Loucy (cell line): ENCODE data around the gene SCAMP1.

Experiments
- H2AFZ ChIP-seq: fragments of 200-600 bp; sonication (generic); 2 replicates; pipeline ENCODE4 v1.6.0; 2016; ENCODE audit warnings: antibody characterized with exemption, mild to moderate bottlenecking, low read length, moderate library complexity
- H3F3A ChIP-seq: fragments of 200-600 bp; 2 replicates; pipeline ENCODE4 v1.6.0; 2016; ENCODE audit warnings: antibody characterized with exemption, low read depth, mild to moderate bottlenecking
- H3K27me3 ChIP-seq: fragments of 200-600 bp; sonication (generic); 2 replicates; pipeline ENCODE4 v1.6.1; 2014; ENCODE audit warnings: low read length, mild to moderate bottlenecking; ENCODE audit not compliant: insufficient read depth, poor library complexity, severe bottlenecking
- H3K36me3 ChIP-seq: fragments of 200-600 bp; sonication (generic); 2 replicates; pipeline ENCODE4 v1.6.1; 2016; ENCODE audit warnings: low read length; ENCODE audit not compliant: insufficient read depth
- H3K4me1 ChIP-seq: fragments of 200-600 bp; sonication (generic); 2 replicates; pipeline ENCODE4 v1.5.1; 2014; ENCODE audit warnings: low read length, mild to moderate bottlenecking; ENCODE audit not compliant: insufficient read depth, poor library complexity, severe bottlenecking
- H3K4me2 ChIP-seq: fragments of 200-600 bp; sonication (generic); 2 replicates; pipeline ENCODE4 v1.6.0; 2014; ENCODE audit warnings: antibody characterized with exemption, low read length, low read depth, mild to moderate bottlenecking; ENCODE audit not compliant: poor library complexity, severe bottlenecking
- H3K4me3 ChIP-seq: fragments of 200-600 bp; sonication (generic); 2 replicates; pipeline ENCODE4 v1.5.1; 2014; ENCODE audit warnings: low read length, mild to moderate bottlenecking, mixed read lengths; ENCODE audit not compliant: poor library complexity, severe bottlenecking
- H3K79me2 ChIP-seq: fragments of 200-600 bp; sonication (generic); 2 replicates; pipeline ENCODE4 v1.6.1; 2014; ENCODE audit warnings: low read length; ENCODE audit not compliant: insufficient read depth
- H3K9ac ChIP-seq: fragments of 200-600 bp; sonication (generic); 2 replicates; pipeline ENCODE4 v1.6.0; 2014; ENCODE audit warnings: mild to moderate bottlenecking, low read depth, low read length, moderate library complexity; ENCODE audit not compliant: poor library complexity, severe bottlenecking
- H3K9me2 ChIP-seq: fragments of 200-600 bp; sonication (generic); replicated peaks from 2 replicates; pipeline ENCODE4 v1.6.1; 2016; ENCODE audit warnings: low read depth, low read length, mixed read lengths
- H3K9me3 ChIP-seq: fragments of 200-600 bp; sonication (generic); 2 replicates; pipeline ENCODE4 v1.6.1; 2014; ENCODE audit warnings: mild to moderate bottlenecking, antibody characterized with exemption, low read length, low read depth; ENCODE audit not compliant: insufficient read depth
- H4K20me1 ChIP-seq: fragments of 200-600 bp; sonication (generic); 2 replicates; pipeline ENCODE4 v1.6.0; 2014; ENCODE audit warnings: antibody characterized with exemption, low read length, mild to moderate bottlenecking; ENCODE audit not compliant: insufficient read depth, poor library complexity, severe bottlenecking
- CTCF ChIP-seq: fragments of 200-600 bp; sonication (generic); conservative IDR thresholded peaks from 2 replicates; pipeline ENCODE4 v1.5.1; 2014; ENCODE audit warnings: mild to moderate bottlenecking, antibody characterized with exemption, low read length
- EZH2phosphoT487 ChIP-seq: fragments of 200-600 bp; IDR thresholded peaks from 2 replicates; pipeline ENCODE4 v1.6.1; 2018; ENCODE audit warnings: antibody characterized with exemption, mild to moderate bottlenecking, moderate library complexity, borderline replicate concordance

The SCAMP1 gene

GRCh38 chr5:78405829-78406750 is 45.7 kb downstream of the SCAMP1 start:
- H3K4me2 ChIP-seq, result no peak overlapping the region
- H3K4me3 ChIP-seq, result no peak overlapping the region
- H3K36me3 ChIP-seq, result no peaks in the 10 kb centered on the region; the same call in 1 of the 2 replicates
- TF ChIP-seq CTCF (no peak), EZH2phosphoT487 (no peak)
- H3K4me1 ChIP-seq, result peaks cover 22% of the 10 kb centered on the region
- no peaks in the 10 kb centered on the region for H3K9me2 ChIP-seq
- no peaks in the 10 kb centered on the region for H3K9me3 ChIP-seq
- H3K27me3 ChIP-seq, result no peaks in the 10 kb centered on the region
- 0 out of 2 replicates have a peak, but pooled peaks cover 5% of the 10 kb centered on the region for H3F3A ChIP-seq
- no peaks in the 10 kb centered on the region for H4K20me1 ChIP-seq
- H3K9ac ChIP-seq, result no peak overlapping the region
- H3K79me2 ChIP-seq, result peaks cover 31% of the 10 kb centered on the region; the same call in 1 of the 2 replicates
- H2AFZ ChIP-seq, result no peak overlapping the region

- TF ChIP-seq CTCF (no peak), EZH2phosphoT487 (no peak)
- no peak overlapping the region for H3K4me3 ChIP-seq
- peaks cover 36% of the 10 kb centered on the region; the same call in 1 of the 2 replicates for H3K79me2 ChIP-seq
These were observed 47.0 kb downstream of the SCAMP1 start for GRCh38 chr5:78407458-78407857.

GRCh38 chr5:78411586-78411985 is 51.2 kb downstream of the SCAMP1 start:
- Histone ChIP-seq H3K4me1 (peaks cover 11% of the 10 kb centered on the region), H3K4me3 (no peak overlapping the region), H3K27me3 (no peaks in the 10 kb centered on the region), H3K9me2 (no peaks in the 10 kb centered on the region), H3F3A (0 out of 2 replicates have a peak, but pooled peaks cover 5% of the 10 kb centered on the region), H3K36me3 (peaks cover 5% of the 10 kb centered on the region; the same call in 1 of the 2 replicates), H3K4me2 (no peak overlapping the region), H3K79me2 (peaks cover 45% of the 10 kb centered on the region; the same call in 1 of the 2 replicates), H4K20me1 (no peaks in the 10 kb centered on the region), H3K9ac (no peak overlapping the region), H3K9me3 (no peaks in the 10 kb centered on the region), H2AFZ (no peak overlapping the region)
- TF ChIP-seq EZH2phosphoT487 (no peak), CTCF (no peak)

More at GRCh38 chr5:78407458-78407857, 47.0 kb downstream of the SCAMP1 start:
- no peaks in the 10 kb centered on the region for H3K9me2 ChIP-seq
- H3K9me3 ChIP-seq, result no peaks in the 10 kb centered on the region
- H4K20me1 ChIP-seq, result no peaks in the 10 kb centered on the region
- no peak overlapping the region for H3K4me2 ChIP-seq
- no peak overlapping the region for H2AFZ ChIP-seq
- H3K36me3 ChIP-seq, result no peaks in the 10 kb centered on the region; the same call in 1 of the 2 replicates
- H3K27me3 ChIP-seq, result no peaks in the 10 kb centered on the region
- no peak overlapping the region for H3K9ac ChIP-seq
- H3F3A ChIP-seq, result 0 out of 2 replicates have a peak, but pooled peaks cover 5% of the 10 kb centered on the region
- peaks cover 22% of the 10 kb centered on the region for H3K4me1 ChIP-seq
